Stimulated activated CD4-positive, alpha-beta T cell treated with anti-CD3 and anti-CD28 coated beads, Interleukin-12 subunit alpha, Interleukin-12 subunit beta, amount 100 ng/mL, for 4 hours (primary cell): ENCODE results near the gene RHCG.
A peak's percentile ranks its signal among the peaks of the same experiment; 100 is the strongest.
"Not testable (repeated sequence)": the region's sequence is repeated elsewhere in the genome, so short reads cannot be mapped to it uniquely, and the experiment has no call there.

Experiments used
- DNase-seq: peaks from one replicate; pipeline ENCODE4 v3.0.0-alpha.2; 2020

The RHCG gene

DNA sequence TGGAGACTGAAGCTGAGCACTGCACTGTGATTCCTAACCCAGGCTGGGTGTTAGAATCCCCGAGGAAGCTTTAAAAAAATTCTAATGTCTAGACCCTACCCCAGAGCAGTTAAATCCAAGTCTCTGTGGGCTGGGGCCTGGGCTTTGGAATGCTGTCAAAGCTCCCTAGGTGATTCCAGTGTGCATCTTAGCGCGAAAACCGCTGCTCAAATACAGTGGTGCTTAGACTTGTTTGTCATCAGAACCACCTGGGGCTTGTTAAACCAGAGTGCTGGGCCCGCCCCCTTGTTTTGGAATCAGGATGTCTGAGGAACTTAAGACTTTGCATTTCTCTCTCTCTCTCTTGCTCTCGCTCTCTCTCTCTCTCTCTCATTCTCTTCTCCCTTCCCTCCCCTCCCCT lies 20.7 kb downstream of the RHCG start:
- no peak for DNase-seq

GRCh38 chr15:89472785-89473256 lies 23.6 kb downstream of the RHCG start:
- peak; percentile 17 for DNase-seq

DNA sequence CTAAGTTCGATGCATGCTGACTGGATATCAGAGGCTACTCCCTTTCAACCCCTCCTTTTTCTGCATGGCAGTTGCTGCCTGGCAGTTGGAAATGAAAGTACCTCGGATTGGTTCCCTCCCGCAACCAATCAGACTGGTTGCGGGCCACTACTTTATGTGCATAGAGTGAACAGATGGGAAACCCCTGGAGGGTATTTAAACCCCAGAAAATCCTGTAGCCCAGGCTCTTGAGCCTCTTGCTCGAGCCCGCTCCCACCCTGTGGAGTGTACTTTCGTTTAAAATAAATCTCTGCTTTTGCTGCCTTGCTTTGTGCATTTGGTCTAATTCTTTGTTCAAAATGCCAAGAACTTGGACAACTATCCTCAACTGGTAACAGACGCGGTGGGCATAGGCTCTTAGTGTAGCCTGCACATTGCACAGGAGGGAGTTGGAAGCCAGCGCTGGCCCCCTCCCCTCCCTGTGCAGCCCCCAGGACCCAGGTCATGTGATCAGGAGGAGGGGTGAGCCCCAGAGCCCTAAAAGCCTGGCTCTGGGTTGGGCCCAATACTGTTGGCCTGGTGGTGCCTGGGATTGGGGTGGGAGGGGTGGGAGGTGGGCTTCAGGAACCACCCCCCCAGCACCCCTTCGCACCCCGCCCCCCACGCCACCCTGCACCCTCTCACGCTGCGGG lies 26.8 kb downstream of the RHCG start:
- no peak for DNase-seq

DNA sequence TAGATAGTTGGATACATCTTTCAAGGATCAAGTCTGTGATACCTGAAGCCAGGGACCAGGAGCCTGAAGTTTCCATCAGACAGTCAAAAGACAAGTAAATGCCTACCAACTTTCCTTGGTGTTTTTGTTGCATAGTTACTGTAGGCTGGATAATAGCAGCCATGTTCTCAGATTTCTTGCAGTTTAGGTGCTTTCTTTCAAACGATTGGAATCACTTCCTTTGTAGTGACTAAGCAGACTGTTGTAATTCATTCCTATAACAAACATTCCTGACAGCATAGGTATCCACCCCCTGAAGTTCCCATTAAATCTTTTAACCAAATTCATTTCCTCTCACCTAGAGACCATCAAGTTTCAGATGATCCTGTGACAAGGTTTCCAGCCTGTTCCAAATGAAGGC lies 27.6 kb downstream of the RHCG start:
- DNase-seq: not testable (repeated sequence)

DNA sequence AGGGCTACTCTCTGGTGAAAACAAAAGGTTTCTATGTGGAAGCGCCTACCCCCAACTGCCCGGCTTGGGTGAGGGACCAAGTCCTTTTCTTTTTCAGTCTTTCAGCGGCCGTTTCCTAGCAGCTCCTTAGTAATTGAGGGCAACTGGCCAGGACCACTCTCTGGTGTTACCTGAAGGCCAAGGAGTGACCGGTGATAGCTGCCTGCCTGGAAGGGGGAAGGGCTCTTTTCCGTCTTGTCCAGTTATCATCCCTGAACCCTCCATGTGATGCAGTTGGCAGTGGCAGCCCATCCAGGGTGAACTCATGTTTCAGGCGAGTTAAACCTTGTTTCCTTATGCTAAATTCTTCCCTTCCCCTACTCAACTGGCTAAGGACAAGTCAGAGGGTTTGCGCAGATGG lies 33.3 kb downstream of the RHCG start:
- DNase-seq: no peak

- no peak for DNase-seq
Measured at GRCh38 chr15:89462198-89462912, 34.0 kb downstream of the RHCG start.

- no peak for DNase-seq
Measured at GRCh38 chr15:89461386-89461785, 35.0 kb downstream of the RHCG start.

DNA sequence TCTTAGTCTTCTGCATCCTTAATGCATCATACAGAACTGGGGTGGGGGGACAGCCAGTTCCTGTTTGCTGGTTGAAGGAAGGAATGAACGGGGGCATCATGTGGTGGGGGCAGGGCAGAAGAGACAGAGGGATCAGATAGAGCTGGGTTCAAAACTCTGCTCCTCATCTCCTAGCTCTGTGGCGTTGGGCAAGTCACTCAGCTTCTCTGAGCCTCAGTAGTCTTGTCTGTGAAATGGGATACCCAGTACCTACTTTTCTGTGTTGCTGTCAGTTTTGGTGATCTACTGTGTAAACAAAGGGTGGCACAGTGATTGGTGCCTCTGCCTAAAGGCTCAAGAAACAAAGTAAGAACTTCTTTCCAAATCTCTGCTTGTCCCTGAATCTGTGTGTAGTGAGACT lies 36.3 kb downstream of the RHCG start:
- no peak for DNase-seq

GRCh38 chr15:89459271-89460038 lies 36.9 kb downstream of the RHCG start:
- no peak for DNase-seq

DNA sequence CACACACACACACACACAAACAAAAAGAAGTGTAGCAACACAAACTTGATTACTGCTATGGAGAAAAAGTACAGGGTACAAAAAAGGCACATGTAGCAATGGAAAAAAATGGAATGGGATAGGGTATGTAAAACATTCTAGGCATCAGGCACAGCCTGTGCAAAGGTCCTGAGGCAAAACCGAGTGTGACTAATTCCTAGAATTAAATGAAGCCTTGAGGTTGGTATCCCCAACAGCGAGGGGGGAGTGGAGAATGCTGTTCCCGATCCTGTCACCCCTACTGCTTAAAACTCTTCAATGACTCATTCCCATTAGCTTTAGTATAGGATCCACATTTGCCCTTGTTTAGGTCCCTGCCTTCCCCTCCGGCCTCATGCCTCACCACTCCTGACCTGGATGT lies 37.9 kb downstream of the RHCG start:
- no peak for DNase-seq

- no peak for DNase-seq
Measured at GRCh38 chr15:89457086-89457485, 39.3 kb downstream of the RHCG start.

- DNase-seq: no peak
Measured at GRCh38 chr15:89455535-89455934, 40.8 kb downstream of the RHCG start.

DNA sequence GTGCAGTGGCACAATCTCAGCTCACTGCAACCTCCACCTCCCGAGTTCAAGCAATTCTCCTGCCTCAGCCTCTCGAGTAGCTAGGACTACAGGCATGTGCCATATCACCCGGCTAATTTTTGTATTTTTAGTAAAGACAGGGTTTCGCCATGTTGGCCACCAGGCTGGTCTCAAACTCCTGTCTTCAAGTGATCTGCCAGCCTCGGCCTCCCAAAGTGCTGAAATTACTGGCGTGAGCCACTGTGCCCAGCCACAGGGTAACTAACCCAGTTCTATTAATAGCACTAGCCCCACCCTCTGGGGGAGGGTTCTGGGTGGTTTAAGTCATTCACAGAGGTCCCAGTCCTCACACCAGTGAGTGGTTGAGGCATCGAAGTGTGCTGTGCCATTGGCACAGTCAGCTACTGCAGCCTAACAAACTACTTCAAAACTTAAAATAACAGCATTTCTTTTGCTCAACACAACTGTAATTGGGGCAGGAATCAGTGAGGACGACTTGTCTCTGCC lies 44.0 kb downstream of the RHCG start:
- DNase-seq: no peak

DNA sequence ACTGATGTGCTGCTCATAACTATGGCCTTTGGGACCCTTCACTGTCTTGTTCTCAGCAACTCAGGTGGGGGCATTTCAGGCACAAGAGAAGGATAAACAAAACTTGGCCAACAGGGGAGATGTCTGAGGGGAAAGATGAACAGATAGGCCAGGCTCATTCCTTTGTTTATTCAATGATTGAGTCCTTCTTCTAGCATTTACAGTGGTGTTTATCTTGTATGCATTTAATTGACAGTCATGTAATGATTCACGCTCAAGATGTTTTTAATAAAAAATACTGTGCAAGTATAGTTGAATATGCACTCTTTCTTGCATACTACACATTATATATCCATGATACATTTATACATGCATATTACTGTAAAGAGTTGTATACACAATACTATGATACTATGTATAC lies 44.5 kb downstream of the RHCG start:
- no peak for DNase-seq

DNA sequence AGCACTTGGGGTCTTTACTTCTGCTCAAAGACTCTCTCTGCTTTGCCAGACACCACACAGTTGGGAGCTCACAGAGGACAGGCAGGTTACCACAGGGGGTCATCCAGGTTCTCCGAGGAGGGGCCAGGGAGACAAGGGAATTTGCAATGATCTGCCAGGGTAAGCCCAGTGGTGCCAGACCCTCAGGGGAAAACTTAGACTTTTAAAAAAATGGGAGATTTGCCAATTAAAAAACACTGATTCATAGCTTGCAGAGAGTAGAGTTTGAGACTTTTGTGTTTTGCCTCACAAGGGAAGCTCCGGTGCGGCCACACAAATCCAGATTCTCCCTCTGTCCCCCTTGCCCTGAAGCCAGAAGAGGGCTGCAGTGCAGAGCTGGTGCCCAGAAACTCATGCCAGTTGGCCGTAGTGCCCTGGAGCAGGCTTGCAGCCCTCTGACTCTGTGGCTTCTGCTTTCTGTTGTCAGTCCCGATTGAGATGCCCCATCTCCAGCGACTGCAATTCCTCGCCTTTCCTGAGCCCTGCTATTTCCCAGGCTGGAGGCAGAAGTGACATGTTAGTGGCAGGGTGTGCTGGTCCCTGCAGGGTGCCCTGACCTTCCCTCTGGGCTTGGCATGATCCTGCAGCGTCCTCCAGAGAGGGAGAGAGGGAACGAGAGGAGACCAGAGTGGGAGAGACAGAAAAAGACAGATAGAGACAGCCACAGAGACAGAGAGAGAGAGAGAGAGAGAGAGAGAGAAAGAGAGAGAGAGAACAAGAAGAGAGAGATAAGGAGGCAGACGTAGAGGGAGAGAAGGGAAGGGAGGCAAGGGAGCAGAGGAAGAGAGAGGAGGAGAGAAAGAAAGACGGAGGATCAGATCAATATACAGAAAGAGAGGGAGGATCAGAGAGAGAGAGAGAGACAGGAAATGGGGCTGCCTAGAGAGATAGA lies 46.0 kb downstream of the RHCG start:
- no peak for DNase-seq

DNA sequence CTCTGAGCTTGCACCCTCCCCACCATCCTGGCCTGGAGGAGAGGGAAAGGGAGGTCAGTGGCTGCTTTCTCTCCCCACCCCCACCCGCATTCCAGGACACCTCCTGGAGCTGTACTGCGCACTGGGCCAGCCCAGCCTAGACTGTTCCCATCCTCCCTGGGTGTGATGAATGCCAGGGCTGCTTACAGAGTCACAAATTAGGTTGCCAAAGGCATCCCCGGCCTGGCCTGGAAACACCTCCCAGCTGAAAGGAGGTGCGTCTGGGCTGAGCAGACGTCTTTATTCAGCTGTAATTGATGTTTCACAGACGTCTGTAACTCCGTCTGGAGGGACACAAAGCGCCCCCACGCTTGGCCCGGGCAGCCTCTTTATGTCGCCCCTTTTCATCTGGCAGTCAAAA lies 47.6 kb downstream of the RHCG start:
- no peak for DNase-seq

DNA sequence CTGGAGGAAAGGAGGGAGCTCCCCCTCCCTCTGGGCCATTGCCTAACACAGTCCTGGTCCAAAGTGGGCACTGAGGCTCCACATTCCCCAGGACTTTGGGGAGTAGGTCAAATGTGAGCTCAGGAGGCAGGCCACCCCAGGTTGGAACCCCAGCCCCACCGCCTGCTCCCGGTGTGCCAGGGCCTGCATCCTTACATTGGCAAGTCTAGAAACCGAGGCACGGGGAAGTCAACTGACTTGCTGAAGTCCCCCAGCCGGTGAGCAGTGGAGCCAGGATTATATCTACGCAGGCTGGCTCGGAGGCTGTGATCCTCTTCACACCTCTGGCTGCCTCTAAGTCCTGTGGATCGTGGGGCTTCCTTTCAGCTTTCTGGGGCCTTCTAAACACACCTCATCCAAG lies 48.7 kb downstream of the RHCG start:
- no peak for DNase-seq

DNA sequence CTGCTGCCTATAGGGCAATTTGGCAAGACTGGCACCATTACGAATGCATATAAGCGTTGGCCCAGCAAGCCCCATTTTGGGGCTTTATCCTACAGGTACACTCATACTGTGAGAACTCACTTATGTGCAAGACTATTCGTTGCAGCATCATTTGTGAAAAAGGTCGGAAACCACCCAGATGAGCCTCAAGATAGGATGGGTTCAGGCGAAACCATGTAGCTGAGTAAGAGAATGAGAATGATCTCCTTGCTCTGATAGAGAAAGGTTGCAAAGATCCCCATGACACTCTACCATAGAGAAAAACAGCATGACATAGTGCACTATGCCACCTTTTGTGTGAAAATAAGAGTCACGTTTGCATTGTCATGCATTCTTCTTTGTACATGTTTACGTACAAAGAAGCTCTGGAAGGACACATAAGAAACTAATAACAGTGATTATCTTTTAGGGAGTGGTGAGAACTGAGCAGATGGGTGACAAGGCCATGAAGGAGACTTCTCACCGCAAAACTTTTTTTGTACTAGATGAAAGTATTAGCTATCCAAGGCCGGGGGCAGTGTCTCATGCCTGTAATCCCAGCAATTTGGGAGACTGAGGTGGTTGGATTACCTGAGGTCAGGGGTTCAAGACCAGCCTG lies 50.0 kb downstream of the RHCG start:
- DNase-seq: no peak

- DNase-seq: no peak
Measured at GRCh38 chr15:89445518-89445917, 50.9 kb downstream of the RHCG start.

- no peak for DNase-seq
Measured at GRCh38 chr15:89444241-89445225, 51.9 kb downstream of the RHCG start.

DNA sequence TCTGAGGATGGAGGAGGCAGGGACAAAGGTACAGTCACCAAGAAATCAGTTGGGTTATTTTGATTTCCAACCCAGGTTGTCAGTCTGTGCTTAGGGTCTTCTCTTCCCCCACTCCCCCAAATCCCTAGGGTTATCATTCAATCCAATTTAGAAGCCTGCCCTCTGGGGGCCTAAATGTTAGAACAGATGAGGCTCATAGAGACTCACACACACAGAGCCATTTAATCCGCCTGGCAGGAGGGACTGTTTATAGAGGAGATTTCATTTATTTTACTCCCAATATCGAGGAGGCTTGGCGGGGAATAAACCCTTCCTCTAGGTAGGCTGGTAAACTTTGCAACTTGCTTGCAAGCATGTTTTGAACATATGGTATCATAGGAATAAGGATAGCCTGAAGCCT lies 52.8 kb downstream of the RHCG start:
- DNase-seq: no peak
